GM21723 (cell line): ENCODE results near the gene SCD5.

Source experiments
- ATAC-seq: cut with Tn5 transposase; IDR thresholded peaks from one replicate; pipeline ENCODE4 v1.9.1; 2021; ENCODE audit warnings: mild to moderate bottlenecking, moderate library complexity; ENCODE audit not compliant: unreplicated experiment

SCD5 gene

GRCh38 chr4:82739287-82740190 lies 59.1 kb downstream of the SCD5 start:
- ATAC-seq: peak; percentile 99

- ATAC-seq: no peak
Measured at GRCh38 chr4:82737354-82737753, 61.2 kb downstream of the SCD5 start.

- ATAC-seq: no peak
Measured at GRCh38 chr4:82733636-82734035, 65.0 kb downstream of the SCD5 start.

GRCh38 chr4:82728301-82728700 lies 70.3 kb downstream of the SCD5 start:
- ATAC-seq: no peak

- no peak for ATAC-seq
Measured at GRCh38 chr4:82726596-82726995, 72.0 kb downstream of the SCD5 start.

GRCh38 chr4:82721819-82722423 lies 76.7 kb downstream of the SCD5 start:
- peak; percentile 61 for ATAC-seq

GRCh38 chr4:82718162-82718940 lies 80.2 kb downstream of the SCD5 start:
- ATAC-seq: no peak

- no peak for ATAC-seq
Measured at GRCh38 chr4:82715731-82716617, 82.6 kb downstream of the SCD5 start.

GRCh38 chr4:82713856-82714255 lies 84.7 kb downstream of the SCD5 start:
- no peak for ATAC-seq

GRCh38 chr4:82712561-82712960 lies 86.0 kb downstream of the SCD5 start:
- no peak for ATAC-seq

- no peak for ATAC-seq
Measured at GRCh38 chr4:82711158-82711785, 87.3 kb downstream of the SCD5 start.

- ATAC-seq: no peak
Measured at GRCh38 chr4:82710197-82710929, 88.2 kb downstream of the SCD5 start.

- no peak for ATAC-seq
Measured at GRCh38 chr4:82708982-82709381, 89.6 kb downstream of the SCD5 start.

- no peak for ATAC-seq
Measured at GRCh38 chr4:82706349-82707000, 92.1 kb downstream of the SCD5 start.

- no peak for ATAC-seq
Measured at GRCh38 chr4:82705928-82706300, 92.7 kb downstream of the SCD5 start.

- no peak for ATAC-seq
Measured at GRCh38 chr4:82705169-82705927, 93.2 kb downstream of the SCD5 start.

GRCh38 chr4:82704156-82704555 lies 94.4 kb downstream of the SCD5 start:
- ATAC-seq: no peak

- ATAC-seq: no peak
Measured at GRCh38 chr4:82698412-82698811, 100.2 kb downstream of the SCD5 start.
